ENCODE data around the gene SHPK.

SHPK gene

DNA sequence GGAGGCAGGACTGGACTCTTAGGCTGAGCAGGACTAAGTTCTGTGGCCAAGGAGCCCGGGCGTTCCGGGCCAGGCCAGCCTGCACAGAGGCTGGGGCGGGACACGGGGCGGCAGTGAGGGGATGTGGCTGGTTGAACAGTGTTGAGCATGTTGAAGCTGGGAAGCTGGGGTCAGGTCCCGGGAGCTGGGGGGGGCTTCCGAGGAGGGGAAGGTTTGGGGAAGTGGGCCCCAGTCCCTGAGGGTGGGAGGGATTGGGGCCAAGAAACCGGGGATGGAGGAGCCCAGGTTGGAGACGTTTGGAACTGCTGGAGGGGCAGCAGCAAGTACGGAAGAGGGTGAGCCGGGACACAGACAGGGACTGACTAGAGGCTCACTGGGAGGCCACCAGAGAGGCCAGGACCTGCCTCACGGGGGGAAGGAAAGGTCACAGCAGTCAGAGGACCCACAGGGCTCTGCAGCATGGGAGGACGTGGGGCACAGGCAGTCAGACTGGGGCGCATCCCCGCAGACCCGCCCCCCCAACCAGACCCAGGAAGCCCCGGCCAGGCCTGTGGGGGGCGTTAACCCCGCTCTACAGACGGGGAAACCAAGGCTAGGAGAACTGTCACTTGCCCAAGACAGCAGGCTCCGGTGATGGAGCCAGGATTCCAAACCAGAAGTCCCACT lies 22.9 kb upstream of the SHPK start:
- intact Hi-C loops (cut with DNase I; ENCODE audit: low total_unique reads), result no loop called here
- no peak for DNase-seq
- H3K36me3 ChIP-seq, result peaks cover 9 to 45% (median 19%) of the 10 kb centered on the region in 3 donors
- peak overlapping the region; percentile 85 to 89 for H3K27ac ChIP-seq
- TF ChIP-seq, protein P1, sequence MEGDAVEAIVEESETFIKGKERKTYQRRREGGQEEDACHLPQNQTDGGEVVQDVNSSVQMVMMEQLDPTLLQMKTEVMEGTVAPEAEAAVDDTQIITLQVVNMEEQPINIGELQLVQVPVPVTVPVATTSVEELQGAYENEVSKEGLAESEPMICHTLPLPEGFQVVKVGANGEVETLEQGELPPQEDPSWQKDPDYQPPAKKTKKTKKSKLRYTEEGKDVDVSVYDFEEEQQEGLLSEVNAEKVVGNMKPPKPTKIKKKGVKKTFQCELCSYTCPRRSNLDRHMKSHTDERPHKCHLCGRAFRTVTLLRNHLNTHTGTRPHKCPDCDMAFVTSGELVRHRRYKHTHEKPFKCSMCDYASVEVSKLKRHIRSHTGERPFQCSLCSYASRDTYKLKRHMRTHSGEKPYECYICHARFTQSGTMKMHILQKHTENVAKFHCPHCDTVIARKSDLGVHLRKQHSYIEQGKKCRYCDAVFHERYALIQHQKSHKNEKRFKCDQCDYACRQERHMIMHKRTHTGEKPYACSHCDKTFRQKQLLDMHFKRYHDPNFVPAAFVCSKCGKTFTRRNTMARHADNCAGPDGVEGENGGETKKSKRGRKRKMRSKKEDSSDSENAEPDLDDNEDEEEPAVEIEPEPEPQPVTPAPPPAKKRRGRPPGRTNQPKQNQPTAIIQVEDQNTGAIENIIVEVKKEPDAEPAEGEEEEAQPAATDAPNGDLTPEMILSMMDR (IDR thresholded peaks at IDR 0.05), result no peak
- H3K27me3 ChIP-seq, result no peaks in the 10 kb centered on the region
- no peak overlapping the region for H3K4me3 ChIP-seq
- H3K9me3 ChIP-seq, result no peaks in the 10 kb centered on the region
- H3K4me1 ChIP-seq, result peaks cover 0 to 32% (median 31%) of the 10 kb centered on the region in 4 donors

DNA sequence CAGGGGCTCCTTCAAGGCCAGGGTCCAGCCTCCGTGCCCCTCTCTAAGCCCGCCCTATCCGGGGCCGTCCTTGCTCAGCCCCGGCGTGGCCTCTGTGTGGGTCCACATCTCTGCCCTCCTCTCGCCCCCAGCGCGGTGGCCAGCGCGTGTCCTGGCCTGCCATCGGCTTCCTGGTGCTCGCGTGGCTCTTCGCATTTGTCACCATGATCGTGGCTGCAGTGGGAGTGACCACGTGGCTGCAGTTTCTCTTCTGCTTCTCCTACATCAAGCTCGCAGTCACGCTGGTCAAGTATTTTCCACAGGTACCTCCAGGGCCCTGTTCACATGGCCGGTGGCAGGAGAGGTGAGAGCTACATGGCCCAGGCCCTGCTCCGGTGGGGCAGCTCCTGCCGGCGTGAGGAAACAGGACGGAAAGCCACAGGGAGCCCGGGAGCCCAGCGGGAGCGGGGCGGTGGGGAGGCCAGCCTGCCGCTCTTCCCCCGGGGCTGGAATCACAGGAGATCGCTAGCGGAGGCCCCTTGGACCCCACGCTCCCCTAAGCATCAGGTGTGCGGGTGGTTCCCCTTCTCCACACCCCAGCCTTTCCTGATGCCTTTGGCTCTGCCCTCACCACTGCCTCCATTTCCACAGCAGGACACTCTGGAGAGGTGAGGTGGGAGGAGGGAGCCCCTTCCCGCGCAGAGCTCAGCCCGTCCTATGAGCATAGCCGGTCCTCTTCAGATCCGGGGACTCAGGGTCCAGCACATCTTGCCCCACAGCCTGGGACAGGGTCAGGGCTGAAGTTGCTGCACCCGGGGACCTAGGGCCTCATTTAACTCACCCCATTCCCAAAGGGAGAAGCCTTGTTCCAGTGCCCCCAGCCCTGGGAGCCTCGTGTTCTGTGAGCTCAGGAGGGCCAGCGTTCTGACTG lies 22.1 kb upstream of the SHPK start:
- H3K4me1 ChIP-seq, result peaks cover 0 to 32% (median 31%) of the 10 kb centered on the region in 4 donors
- TF ChIP-seq, protein P1 (IDR thresholded peaks at IDR 0.05), result no peak
- intact Hi-C loops (cut with DNase I; ENCODE audit: low total_unique reads), result no loop called here
- peak overlapping the region; percentile 85 to 89 for H3K27ac ChIP-seq
- H3K4me3 ChIP-seq, result no peak overlapping the region
- peaks cover under 1 to 37% (median 11%) of the 10 kb centered on the region in 3 donors for H3K36me3 ChIP-seq
- no peaks in the 10 kb centered on the region for H3K27me3 ChIP-seq
- no peaks in the 10 kb centered on the region for H3K9me3 ChIP-seq
- no peak for DNase-seq

DNA sequence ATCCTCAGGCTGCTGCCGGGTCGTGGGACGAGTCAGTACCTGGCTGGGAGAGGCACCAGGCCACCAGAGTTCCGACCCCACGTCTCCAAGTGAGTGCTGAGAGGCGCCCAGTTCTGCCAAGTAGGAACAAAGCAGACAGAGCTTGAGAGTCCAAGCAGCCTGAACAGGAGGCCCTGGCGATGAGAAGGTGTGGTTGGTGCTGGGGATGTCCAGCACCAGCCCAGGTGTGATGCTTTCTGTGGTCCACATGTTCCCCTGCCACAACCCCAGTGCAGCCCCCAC lies 21.5 kb upstream of the SHPK start:
- peaks cover 0 to 32% (median 31%) of the 10 kb centered on the region in 4 donors for H3K4me1 ChIP-seq
- TF ChIP-seq, protein P1 (IDR thresholded peaks at IDR 0.05), result no peak
- peak overlapping the region in 1 of 2 donors; percentile 85 for H3K27ac ChIP-seq
- H3K36me3 ChIP-seq, result peaks cover 0 to 31% (median 5%) of the 10 kb centered on the region in 3 donors
- no peak overlapping the region for H3K4me3 ChIP-seq
- H3K27me3 ChIP-seq, result no peaks in the 10 kb centered on the region
- DNase-seq, result no peak
- intact Hi-C loops (cut with DNase I; ENCODE audit: low total_unique reads), result no loop called here
- H3K9me3 ChIP-seq, result no peaks in the 10 kb centered on the region

DNA sequence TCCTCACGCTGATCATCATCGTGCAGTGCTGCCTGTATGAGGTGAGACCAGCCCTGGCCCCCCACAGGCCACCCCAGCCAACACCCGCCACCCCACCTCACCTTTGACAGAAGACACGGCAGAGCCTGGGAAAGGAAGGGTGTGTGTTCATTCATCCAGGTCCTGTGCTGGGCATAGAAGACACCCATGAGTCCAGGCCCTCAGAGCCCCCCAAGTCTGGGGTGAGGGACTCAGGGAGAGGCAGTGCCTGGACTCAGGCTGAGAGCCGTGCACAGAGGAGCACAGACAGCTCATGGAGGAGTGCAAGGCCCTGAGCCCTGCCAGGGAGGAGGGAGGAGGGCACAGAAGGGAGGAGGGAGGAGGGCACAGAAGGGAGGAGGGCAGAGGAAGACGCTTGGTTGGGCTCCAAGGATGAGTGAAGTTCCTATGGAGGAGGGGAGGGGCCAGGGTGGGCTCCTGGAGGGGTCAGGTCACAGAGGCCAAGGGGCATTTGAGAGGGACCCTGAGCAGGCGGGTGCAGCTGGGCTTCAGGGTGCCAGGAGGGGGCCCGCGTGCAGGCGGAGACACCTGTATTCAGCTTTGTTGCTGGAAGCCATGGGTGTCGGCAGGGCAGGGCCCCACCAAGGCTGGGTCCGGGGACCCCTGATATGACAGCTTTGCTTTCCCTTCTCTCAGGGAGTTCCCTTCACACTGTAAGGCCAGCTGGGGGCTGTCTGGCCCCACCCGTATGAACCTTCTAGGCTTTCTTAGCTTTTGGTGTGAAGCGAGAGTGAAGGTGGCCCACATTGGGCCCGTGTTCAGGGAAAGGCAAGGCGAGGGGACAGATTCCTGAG lies 20.9 kb upstream of the SHPK start:
- Histone ChIP-seq H3K27ac (no peak overlapping the region), H3K9me3 (no peaks in the 10 kb centered on the region), H3K36me3 (peaks cover 0 to 26% (median 1%) of the 10 kb centered on the region in 3 donors), H3K4me1 (peaks cover 0 to 32% (median 31%) of the 10 kb centered on the region in 4 donors), H3K27me3 (no peaks in the 10 kb centered on the region), H3K4me3 (no peak overlapping the region)
- DNase-seq, result no peak
- TF ChIP-seq, protein P1 (IDR thresholded peaks at IDR 0.05), result no peak
- intact Hi-C loops (cut with DNase I; ENCODE audit: low total_unique reads), result no loop called here

DNA sequence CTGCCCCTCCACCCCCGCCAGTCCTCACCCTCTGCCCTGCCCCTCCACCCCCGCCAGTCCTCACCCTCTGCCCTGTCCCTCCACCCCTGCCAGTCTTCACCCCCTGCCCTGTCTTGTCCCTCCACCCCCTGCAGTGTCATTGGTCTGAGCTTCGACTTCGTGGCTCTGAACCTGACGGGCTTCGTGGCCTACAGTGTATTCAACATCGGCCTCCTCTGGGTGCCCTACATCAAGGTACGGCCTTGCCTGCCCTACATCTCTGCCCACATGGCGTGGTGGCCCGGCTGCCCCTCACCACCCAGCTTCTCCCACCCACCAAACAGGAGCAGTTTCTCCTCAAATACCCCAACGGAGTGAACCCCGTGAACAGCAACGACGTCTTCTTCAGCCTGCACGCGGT lies 20.3 kb upstream of the SHPK start:
- intact Hi-C loops (cut with DNase I; ENCODE audit: low total_unique reads), result no loop called here
- Histone ChIP-seq H3K27me3 (no peaks in the 10 kb centered on the region), H3K9me3 (no peaks in the 10 kb centered on the region), H3K4me3 (no peak overlapping the region), H3K36me3 (peaks cover 0 to 20% (median 0%) of the 10 kb centered on the region in 3 donors), H3K27ac (no peak overlapping the region), H3K4me1 (peaks cover 0 to 32% (median 31%) of the 10 kb centered on the region in 4 donors)
- DNase-seq, result no peak
- TF ChIP-seq, protein P1 (IDR thresholded peaks at IDR 0.05), result no peak
